DMS 273 (cell line): Measurements from ENCODE around the gene SLC50A1.

ENCODE experiments used
- DNase-seq: peaks from one replicate; lab custom pipeline; 2025; ENCODE audit not compliant: unreplicated experiment; lab: John Stamatoyannopoulos, UW

Gene SLC50A1, protein sequence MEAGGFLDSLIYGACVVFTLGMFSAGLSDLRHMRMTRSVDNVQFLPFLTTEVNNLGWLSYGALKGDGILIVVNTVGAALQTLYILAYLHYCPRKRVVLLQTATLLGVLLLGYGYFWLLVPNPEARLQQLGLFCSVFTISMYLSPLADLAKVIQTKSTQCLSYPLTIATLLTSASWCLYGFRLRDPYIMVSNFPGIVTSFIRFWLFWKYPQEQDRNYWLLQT

DNA sequence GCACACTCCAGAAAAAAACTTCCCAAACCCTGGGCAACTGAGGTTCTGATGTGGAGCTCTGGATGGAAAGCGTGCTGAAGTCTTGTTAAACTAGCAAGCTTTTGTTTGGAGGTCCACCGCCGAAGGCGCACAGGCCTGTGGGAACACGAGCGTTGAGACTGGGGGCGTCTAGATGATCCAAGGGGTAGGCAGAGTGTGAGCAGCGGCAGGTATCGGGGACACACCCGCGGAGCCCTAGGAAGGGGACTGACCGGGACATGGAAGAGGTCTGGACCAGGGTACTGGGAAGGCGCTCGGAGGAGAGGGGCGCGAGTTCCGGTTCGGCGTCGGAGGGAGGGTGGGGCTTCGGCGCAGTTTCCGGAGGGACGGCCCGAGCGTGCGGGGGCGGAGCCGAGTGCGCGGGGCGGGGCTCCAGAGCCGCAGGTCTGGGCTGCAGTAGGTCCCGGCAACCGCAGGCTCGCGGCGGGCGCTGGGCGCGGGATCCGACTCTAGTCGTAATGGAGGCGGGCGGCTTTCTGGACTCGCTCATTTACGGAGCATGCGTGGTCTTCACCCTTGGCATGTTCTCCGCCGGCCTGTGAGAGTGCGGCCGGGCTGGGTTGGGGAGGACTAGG, at the start of gene SLC50A1:
TSS of gene SLC50A1 (plus strand) at position 438 of the 614 bp plus-strand sequence. CDS start at position 498, 60 bp downstream.
- peak; percentile 98 for DNase-seq

- DNase-seq: peak; percentile 84
Observed at GRCh38 chr1:155086128-155086741, 49.4 kb upstream of the SLC50A1 start.

DNA sequence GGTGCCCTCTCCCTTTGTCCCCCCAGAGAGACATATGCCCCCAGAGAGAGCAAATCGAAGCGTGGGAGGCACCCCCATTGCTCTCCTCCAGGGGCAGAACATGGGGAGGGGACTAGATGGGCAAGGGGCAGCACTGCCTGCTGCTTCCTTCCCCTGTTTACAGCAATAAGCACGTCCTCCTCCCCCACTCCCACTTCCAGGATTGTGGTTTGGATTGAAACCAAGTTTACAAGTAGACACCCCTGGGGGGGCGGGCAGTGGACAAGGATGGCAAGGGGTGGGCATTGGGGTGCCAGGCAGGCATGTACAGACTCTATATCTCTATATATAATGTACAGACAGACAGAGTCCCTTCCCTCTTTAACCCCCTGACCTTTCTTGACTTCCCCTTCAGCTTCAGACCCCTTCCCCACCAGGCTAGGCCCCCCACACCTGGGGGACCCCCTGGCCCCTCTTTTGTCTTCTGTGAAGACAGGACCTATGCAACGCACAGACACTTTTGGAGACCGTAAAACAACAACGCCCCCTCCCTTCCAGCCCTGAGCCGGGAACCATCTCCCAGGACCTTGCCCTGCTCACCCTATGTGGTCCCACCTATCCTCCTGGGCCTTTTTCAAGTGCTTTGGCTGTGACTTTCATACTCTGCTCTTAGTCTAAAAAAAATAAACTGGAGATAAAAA, 48.7 kb upstream of the SLC50A1 start:
- no peak for DNase-seq

GRCh38 chr1:155091071-155092051, 44.3 kb upstream of the SLC50A1 start:
- DNase-seq: peak; percentile 95

- no peak for DNase-seq
Observed at GRCh38 chr1:155092131-155092530, 43.5 kb upstream of the SLC50A1 start.

GRCh38 chr1:155092641-155093040, 43.0 kb upstream of the SLC50A1 start:
- DNase-seq: no peak

DNA sequence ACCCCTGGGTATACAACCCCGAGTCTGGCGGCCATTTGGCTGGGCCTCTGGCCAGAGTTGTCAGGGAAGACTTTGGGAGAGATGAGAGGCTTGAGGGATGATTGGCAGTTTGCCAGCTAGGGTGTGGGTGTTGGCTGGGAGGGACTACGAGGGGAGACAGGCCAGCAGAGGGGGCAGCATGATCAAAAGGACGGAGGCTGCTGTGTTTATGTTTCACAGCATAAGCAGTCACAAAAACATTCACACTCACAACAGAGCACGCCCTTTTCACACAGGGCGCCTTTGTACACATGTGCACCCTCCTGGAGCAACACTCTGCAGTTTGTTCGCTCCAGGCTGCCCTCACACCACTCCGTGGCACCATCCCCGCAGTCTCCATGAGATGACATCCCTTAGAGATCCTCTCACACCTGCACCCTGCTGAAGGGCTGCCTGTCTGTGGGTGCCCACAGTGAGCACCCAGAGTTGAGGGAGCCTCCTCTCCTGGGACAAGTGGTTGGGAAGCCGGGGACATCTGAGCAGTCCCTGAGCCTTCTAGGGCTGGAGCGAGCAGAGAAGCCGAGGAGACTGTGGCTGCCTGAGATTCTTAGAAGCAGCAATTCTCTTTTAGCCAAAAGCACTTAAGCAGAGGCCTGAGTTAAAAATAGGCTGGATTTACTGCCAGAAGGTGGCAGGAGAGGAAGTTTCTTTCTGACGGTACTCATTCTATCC, 41.6 kb upstream of the SLC50A1 start:
- peak; percentile 94 for DNase-seq

GRCh38 chr1:155094622-155094948, 41.1 kb upstream of the SLC50A1 start:
- DNase-seq: no peak

DNA sequence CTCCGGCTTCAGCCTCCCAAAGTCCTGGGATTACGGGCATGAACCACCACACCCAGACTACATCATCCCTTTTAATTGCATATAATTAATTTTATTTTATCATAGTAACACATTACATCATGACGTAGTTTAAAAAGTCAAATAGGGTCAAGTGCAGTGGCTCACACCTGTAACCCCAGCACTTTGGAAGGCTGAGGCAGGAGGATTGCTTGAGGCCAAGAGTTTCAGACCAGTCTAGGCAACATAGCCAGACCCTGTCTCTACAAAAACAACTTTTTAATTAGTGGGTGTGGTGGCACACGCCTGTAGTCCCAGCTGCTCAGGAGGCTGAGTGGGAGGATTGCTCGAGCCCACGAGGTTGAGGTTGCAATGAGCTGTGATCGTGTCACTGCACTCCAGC, 36.3 kb upstream of the SLC50A1 start:
- no peak for DNase-seq

DNA sequence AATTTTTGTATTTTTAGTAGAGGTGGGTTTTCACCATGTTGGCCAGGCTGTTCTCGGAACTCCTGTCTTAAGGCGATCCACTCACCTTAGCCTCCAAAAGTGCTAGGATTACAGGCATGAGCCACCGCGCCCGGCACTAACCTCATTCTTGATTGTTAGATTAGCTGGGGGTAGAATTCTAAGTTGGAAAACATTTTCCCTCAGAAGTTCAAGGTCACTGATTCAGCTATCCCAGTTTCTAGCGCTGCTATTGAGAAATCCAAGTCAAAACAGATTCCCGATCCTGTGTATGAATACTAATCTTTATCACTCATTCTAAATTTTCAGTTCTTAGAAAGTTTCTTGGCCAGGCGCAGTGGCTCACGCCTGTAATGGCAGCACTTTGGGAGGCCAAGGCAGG, 32.3 kb upstream of the SLC50A1 start:
- no peak for DNase-seq

DNA sequence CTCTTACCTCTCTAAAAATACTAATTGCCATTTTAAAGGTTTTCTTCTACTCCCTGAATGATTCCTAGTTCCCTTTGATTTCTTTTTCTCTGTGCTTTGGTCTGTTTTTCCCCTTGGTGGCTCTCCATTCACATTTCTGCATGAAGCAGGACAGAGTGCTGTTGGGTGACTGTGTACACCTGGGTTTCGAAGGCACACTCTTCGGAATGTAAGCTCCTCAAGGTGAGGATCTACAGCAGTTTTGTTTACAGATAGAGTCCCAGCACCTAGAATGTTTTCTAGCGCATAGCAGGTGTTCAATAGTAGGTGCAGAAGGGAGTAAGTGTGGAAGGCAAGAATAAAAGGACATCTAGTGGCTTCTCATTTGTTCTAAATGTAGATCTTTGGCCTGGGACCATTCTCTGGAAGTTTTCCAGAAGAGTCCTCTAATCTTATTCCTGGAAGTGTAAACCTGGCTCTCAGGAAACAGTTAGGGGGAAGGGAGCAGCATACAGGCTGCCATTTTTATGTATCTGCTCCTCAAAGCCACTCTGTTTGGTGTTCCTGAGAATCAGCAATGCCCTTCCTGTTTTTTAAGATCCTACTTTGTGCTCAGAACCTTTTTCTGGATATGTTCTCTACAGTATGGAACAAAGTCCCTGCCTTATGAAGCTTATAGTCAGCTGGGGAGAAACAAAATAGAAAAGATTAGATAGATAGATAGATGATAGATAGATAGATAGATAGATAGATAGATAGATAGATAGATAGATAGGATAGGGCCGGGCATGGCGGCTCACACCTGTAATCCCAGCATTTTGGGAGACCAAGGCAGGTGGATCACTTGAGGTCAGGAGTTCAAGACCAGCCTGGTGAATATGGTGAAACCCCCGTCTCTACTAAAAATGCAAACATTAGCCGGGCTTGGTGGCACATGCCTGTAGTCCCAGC, 30.8 kb upstream of the SLC50A1 start:
- no peak for DNase-seq

- no peak for DNase-seq
Observed at GRCh38 chr1:155105604-155106011, 30.0 kb upstream of the SLC50A1 start.

DNA sequence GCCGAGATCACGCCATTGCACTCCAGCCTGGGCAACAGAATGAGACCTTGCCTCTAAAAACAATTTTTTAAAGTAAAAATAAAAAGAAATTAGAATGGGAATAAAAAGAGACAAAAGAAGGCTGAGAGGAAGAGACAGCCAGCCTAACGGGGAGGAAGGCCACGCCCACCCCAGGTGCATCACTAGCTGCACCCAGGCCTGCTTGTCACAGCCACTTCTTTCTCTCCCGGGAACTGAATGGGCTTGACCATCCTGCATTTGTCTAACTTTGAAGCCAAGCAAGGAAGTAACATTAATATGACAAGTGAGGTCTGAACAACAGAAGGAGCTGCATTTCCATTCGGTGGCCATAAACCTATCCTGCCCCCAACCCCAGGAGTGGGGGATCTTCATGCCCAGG, 28.8 kb upstream of the SLC50A1 start:
- no peak for DNase-seq

DNA sequence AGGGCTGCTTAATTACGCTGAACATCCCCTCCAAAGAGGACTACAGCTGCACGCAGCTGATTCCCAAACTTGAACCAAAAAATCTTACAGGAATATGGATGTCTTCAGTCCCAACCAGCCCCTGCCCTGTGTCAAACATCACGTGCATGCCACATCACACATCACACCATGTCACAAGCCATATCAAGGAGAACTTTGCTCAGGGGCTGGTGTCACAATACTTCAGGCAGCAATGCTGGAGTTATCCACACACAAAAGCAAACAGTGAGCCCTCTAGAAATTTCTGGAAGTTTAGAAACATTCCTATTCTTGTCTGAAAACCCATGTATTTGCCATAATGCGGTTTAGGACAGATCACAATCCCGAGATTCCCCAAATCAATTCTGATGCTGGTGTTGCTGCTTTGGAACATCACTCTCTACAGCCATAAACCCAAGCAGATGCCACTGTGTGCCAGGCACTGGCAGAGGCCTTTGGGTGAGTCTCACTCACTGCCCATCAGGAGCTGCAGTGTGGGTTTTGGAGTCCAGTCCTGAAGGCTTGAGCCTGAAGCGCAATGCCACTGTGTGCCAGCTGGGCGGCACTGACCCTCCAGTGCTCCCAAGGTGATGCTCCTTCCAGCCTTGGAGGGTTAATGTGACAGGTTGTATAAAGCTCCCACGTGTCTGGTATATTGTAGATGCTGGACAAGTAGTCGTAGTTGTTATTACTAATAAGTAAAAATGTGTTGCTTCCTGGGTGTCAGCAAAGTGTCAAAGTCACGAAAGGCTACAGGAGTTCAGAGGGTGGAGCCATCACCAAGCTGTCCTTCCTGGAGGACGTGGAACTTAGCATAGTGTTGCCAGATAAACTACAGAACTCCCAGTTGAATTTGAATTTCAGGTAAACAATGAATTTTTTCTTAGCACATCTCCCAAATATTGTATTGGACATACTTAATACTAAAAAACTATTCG, 28.1 kb upstream of the SLC50A1 start:
- no peak for DNase-seq

DNA sequence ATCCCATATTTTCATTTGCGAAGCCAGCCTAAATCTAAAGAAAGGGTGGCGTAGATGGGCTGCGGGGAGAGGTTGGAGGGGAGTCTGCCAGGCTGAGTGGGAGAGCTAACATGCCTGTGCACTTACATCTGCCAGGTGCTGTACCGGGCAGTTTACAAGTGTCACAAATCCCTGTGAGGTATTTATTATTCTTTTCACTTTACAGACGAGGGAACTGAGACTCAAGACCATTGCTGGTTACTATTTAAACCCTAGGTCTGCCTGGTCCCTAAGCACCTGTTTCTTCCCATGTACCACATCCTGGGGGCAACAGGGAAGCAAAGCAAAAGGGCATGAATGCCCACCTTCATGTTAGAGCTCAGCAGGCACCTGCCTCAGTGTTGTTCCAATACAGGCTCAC, 27.4 kb upstream of the SLC50A1 start:
- no peak for DNase-seq

- DNase-seq: no peak
Observed at GRCh38 chr1:155110381-155110780, 25.3 kb upstream of the SLC50A1 start.

GRCh38 chr1:155110826-155111225, 24.8 kb upstream of the SLC50A1 start:
- DNase-seq: no peak

DNA sequence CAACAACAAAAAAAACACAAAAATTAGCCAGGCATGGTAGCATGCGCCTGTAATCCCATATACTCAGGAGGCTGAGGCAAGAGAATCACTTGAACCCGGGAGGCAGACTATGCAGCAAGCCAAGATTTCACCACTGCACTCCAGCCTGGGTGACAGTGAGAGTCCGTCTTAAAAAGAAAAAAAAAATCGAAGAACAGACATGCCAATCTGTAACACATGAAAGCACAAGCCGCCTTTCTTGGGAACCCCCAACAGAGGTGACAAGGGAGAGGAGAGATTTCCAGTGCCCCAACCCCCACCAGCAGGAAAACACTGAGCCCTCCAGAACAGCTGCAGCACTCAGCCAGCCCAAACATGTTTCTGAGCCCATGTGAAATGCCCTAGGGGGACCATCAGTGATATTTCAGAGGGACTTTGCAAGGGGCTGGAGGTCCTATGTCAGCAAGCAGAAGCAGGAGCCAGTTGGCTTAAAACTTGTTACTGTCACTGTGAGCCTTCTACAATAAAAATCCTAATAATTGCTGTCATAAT, 22.1 kb upstream of the SLC50A1 start:
- DNase-seq: peak; percentile 29
